Loucy (cell line): Measurements from ENCODE around the gene NSF.
"Not testable (repeated sequence)": the region's sequence is repeated elsewhere in the genome, so short reads cannot be mapped to it uniquely, and the experiment has no call there.

ENCODE experiments used
- H2AFZ ChIP-seq: fragments of 200-600 bp; sonication (generic); 2 replicates; pipeline ENCODE4 v1.6.0; 2016; ENCODE audit warnings: antibody characterized with exemption, mild to moderate bottlenecking, low read length, moderate library complexity
- H3F3A ChIP-seq: fragments of 200-600 bp; 2 replicates; pipeline ENCODE4 v1.6.0; 2016; ENCODE audit warnings: antibody characterized with exemption, low read depth, mild to moderate bottlenecking
- H3K27me3 ChIP-seq: fragments of 200-600 bp; sonication (generic); 2 replicates; pipeline ENCODE4 v1.6.1; 2014; ENCODE audit warnings: low read length, mild to moderate bottlenecking; ENCODE audit not compliant: insufficient read depth, poor library complexity, severe bottlenecking
- H3K36me3 ChIP-seq: fragments of 200-600 bp; sonication (generic); 2 replicates; pipeline ENCODE4 v1.6.1; 2016; ENCODE audit warnings: low read length; ENCODE audit not compliant: insufficient read depth
- H3K4me1 ChIP-seq: fragments of 200-600 bp; sonication (generic); 2 replicates; pipeline ENCODE4 v1.5.1; 2014; ENCODE audit warnings: low read length, mild to moderate bottlenecking; ENCODE audit not compliant: insufficient read depth, poor library complexity, severe bottlenecking
- H3K4me2 ChIP-seq: fragments of 200-600 bp; sonication (generic); 2 replicates; pipeline ENCODE4 v1.6.0; 2014; ENCODE audit warnings: antibody characterized with exemption, low read length, low read depth, mild to moderate bottlenecking; ENCODE audit not compliant: poor library complexity, severe bottlenecking
- H3K4me3 ChIP-seq: fragments of 200-600 bp; sonication (generic); 2 replicates; pipeline ENCODE4 v1.5.1; 2014; ENCODE audit warnings: low read length, mild to moderate bottlenecking, mixed read lengths; ENCODE audit not compliant: poor library complexity, severe bottlenecking
- H3K79me2 ChIP-seq: fragments of 200-600 bp; sonication (generic); 2 replicates; pipeline ENCODE4 v1.6.1; 2014; ENCODE audit warnings: low read length; ENCODE audit not compliant: insufficient read depth
- H3K9ac ChIP-seq: fragments of 200-600 bp; sonication (generic); 2 replicates; pipeline ENCODE4 v1.6.0; 2014; ENCODE audit warnings: mild to moderate bottlenecking, low read depth, low read length, moderate library complexity; ENCODE audit not compliant: poor library complexity, severe bottlenecking
- H3K9me2 ChIP-seq: fragments of 200-600 bp; sonication (generic); replicated peaks from 2 replicates; pipeline ENCODE4 v1.6.1; 2016; ENCODE audit warnings: low read depth, low read length, mixed read lengths
- H3K9me3 ChIP-seq: fragments of 200-600 bp; sonication (generic); 2 replicates; pipeline ENCODE4 v1.6.1; 2014; ENCODE audit warnings: mild to moderate bottlenecking, antibody characterized with exemption, low read length, low read depth; ENCODE audit not compliant: insufficient read depth
- H4K20me1 ChIP-seq: fragments of 200-600 bp; sonication (generic); 2 replicates; pipeline ENCODE4 v1.6.0; 2014; ENCODE audit warnings: antibody characterized with exemption, low read length, mild to moderate bottlenecking; ENCODE audit not compliant: insufficient read depth, poor library complexity, severe bottlenecking

Gene NSF

DNA sequence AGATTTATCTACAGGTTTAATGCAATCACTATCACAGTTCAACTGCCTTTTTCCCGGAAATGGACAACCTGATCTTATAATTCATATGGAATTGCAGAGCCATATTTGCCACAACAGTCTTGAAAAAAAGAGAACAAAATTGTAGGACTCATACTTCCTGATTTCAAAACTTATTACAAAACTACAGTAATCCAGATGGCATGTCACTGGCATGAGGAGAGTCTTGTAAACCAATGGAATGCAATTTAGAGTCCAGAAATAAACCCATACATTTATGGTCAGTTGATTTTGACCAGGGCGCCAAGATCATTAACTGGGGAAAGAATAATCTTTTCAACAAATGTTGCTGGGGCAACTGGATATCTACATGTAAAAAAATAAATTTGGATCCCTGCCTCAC is 20.8 kb downstream of the NSF start:
- H3K9ac ChIP-seq, H3K27me3 ChIP-seq, H3K4me3 ChIP-seq, H4K20me1 ChIP-seq, H3K36me3 ChIP-seq, H3K4me2 ChIP-seq, H3K9me2 ChIP-seq, H3K4me1 ChIP-seq, H3F3A ChIP-seq, H3K79me2 ChIP-seq, H3K9me3 ChIP-seq, H2AFZ ChIP-seq: not testable (repeated sequence)

DNA sequence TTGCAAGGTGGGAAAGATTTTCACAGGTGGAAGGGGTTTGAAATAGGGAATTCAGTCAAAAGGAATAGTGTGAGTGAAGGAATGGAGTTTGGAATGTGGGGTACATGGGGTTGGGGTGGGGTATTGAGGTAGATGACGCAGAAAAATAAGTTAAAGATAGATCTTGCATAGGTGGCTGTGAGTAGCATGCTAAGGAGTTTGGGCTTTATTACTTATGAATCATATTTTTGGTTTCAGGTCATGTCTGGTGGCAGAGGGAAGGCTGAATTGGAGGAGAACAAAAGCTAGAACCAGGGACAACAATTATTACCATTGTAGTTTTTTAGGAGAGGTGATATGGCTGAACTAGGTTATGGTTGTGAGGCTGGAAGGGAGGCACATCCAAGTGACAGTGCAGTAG is 23.4 kb downstream of the NSF start:
- H3K4me2 ChIP-seq, H3F3A ChIP-seq, H3K4me3 ChIP-seq, H3K9ac ChIP-seq, H3K9me2 ChIP-seq, H3K36me3 ChIP-seq, H3K9me3 ChIP-seq, H3K27me3 ChIP-seq, H4K20me1 ChIP-seq, H2AFZ ChIP-seq, H3K79me2 ChIP-seq, H3K4me1 ChIP-seq: not testable (repeated sequence)

DNA sequence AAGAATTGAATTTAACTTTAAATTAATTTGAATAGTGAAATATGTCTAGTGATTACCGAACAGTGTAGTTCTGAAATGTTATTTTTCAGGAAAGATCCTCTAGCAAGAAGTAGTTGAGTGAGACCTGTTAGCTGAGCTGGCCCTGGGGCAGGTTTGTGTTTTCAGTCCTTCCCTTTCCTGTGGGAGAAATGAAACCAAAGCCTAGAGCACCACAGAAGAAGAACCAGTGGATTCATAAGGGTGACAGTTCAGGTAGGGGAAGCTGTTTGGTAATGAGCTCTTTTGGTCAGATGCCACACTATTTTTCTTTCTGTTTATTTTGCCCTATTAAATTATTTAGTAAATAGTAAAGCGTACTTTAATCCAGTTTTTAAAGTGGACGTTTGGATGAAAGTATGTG is 26.7 kb downstream of the NSF start:
- H3K9me3 ChIP-seq, H2AFZ ChIP-seq, H3K4me1 ChIP-seq, H3K4me2 ChIP-seq, H3K27me3 ChIP-seq, H4K20me1 ChIP-seq, H3K79me2 ChIP-seq, H3K9me2 ChIP-seq, H3K9ac ChIP-seq, H3F3A ChIP-seq, H3K36me3 ChIP-seq, H3K4me3 ChIP-seq: not testable (repeated sequence)

DNA sequence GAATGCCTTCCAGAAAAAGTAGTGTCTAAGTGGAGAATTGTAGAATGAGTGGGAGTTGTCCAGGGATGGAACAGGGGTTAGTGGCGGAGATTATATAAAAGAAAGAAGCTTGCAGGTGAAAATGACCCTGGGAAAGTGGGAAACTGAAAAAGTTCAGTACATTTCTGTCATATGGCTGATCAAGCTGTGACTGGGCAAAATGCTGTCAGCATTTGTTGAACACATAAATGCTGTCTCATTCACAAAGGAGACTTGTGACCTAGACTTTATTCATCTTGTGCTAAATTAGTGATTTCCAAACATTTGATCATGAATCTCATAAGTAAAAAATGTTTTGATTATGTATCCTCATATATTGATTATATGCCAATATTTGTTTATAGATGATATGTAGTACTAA is 28.5 kb downstream of the NSF start:
- H3K4me3 ChIP-seq, H3K4me1 ChIP-seq, H3K36me3 ChIP-seq, H3F3A ChIP-seq, H3K27me3 ChIP-seq, H3K9me2 ChIP-seq, H4K20me1 ChIP-seq, H3K9me3 ChIP-seq, H3K79me2 ChIP-seq, H3K9ac ChIP-seq, H2AFZ ChIP-seq, H3K4me2 ChIP-seq: not testable (repeated sequence)

DNA sequence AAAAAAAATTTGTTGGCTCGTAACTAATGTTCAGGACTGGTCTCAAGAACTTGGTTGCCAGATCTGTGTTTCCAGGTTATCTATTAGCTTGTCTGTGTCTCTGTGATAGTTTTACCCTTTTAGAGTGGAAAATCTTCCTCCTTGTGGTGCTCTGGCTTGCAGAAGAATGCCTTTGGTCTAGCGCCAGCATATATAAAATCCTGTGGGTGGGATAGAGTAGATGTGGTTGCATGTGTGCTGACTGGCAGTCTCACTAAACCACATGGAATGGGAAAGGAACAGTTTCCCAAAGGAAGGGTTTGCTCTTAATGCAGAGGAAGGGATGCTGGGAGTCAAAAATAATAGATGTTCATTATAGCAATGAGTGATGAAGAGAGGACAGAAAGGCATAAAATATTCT is 33.3 kb downstream of the NSF start:
- H2AFZ ChIP-seq, H3K9me2 ChIP-seq, H3K27me3 ChIP-seq, H4K20me1 ChIP-seq, H3K4me1 ChIP-seq, H3K9ac ChIP-seq, H3F3A ChIP-seq, H3K4me2 ChIP-seq, H3K4me3 ChIP-seq, H3K36me3 ChIP-seq, H3K79me2 ChIP-seq, H3K9me3 ChIP-seq: not testable (repeated sequence)

DNA sequence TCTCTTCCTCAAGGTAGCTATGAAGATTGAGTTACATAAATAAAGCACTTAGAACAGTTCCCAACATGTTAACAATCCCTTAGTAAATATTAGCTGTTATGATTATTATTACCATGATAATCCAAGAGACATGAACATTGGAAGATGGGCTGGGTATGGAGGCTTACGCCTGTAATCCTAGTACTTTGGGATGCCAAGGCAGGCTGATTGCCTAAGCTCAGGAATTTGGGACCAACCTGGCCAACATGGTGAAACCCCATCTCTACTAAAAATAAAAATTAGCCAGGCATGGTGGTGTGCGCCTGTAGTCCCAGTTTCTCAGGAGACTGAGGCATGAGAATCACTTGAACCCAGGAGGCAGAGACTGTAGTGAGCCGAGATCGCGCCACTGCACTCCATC is 34.3 kb downstream of the NSF start:
- not testable (repeated sequence) for H3K9me3 ChIP-seq, H3K4me1 ChIP-seq, H3K9ac ChIP-seq, H4K20me1 ChIP-seq, H2AFZ ChIP-seq, H3K4me3 ChIP-seq, H3F3A ChIP-seq, H3K79me2 ChIP-seq, H3K9me2 ChIP-seq, H3K27me3 ChIP-seq, H3K4me2 ChIP-seq, H3K36me3 ChIP-seq

DNA sequence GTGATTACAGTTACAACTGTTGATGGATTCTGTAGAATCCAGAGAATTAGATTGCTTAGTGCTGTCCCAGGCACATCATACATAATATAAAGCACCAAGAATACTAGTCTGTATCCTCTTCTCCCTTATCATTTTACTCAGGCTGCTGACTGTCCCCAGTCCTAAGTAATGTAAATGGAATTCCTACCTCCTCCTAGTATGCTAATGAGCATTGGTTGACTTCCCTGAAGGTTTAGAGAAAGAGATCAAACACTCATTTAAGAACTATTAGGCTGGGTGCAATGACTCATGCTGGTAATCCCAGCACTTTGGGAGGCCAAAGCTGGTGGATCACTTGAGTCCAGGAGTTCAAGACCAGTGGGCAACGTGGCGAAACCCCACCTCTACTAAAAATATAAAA is 37.0 kb downstream of the NSF start:
- H3K4me1 ChIP-seq, H3K9me2 ChIP-seq, H2AFZ ChIP-seq, H3K9me3 ChIP-seq, H3F3A ChIP-seq, H3K4me3 ChIP-seq, H3K27me3 ChIP-seq, H4K20me1 ChIP-seq, H3K79me2 ChIP-seq, H3K9ac ChIP-seq, H3K4me2 ChIP-seq, H3K36me3 ChIP-seq: not testable (repeated sequence)

DNA sequence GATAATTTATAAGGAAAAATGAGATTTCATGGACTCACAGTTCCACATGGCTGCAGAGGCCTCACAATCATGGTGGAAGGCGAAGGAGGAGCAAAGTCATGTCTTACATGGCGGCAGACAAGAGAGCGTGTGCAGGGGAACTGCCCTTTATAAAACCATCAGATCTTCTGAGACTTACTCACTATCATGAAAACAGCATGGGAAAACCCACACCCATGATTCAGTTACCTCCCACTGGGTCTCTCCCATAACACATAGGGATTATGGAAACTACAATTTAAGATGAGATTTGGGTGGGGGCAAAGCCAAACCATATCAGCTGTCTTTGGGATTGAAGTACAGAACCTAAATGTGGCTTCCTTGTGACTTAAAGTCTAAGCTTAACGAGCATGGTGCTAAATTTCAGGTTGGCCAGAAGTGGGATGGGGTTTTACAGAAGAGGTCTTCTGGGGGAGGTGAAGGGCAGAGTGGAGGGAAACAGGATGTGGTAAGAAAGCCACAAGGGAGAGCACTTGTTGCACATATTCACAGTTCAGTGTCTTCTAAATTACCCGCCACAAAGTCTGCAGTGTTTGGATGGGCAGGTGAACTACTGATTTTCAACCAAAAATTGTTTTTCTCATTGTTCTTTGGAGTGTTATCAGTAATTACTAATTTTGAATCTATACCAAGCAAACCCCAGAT is 38.4 kb downstream of the NSF start:
- not testable (repeated sequence) for H3K79me2 ChIP-seq, H4K20me1 ChIP-seq, H3K27me3 ChIP-seq, H3K4me3 ChIP-seq, H3K9me2 ChIP-seq, H3K4me1 ChIP-seq, H3F3A ChIP-seq, H3K36me3 ChIP-seq, H3K9me3 ChIP-seq, H2AFZ ChIP-seq, H3K9ac ChIP-seq, H3K4me2 ChIP-seq
